Upper lobe of right lung (tissue), 1 donor: ENCODE measurements around the gene IFT172. TPM values are rescaled to one million over a fixed set of nuclear protein-coding genes. Genes with fewer than 3 reads are reported as not detected.
"Not testable (repeated sequence)": the region's sequence is repeated elsewhere in the genome, so short reads cannot be mapped to it uniquely, and the experiment has no call there.

ENCODE experiments used
- ATAC-seq: fragments of 200-7000 bp; cut with Tn5 transposase; one replicate; pipeline ENCODE4 v1.9.1; 2020; ENCODE audit warnings: mild to moderate bottlenecking, moderate library complexity
- DNase-seq: peaks from one replicate; pipeline ENCODE4 v3.0.0-alpha.2; 2020
- H3K27ac ChIP-seq: fragments of 200-600 bp; one replicate; pipeline ENCODE4 v1.8.0; 2022
- H3K27me3 ChIP-seq: fragments of 200-600 bp; one replicate; pipeline ENCODE4 v1.8.0; 2022; ENCODE audit warnings: mild to moderate bottlenecking
- H3K36me3 ChIP-seq: fragments of 200-600 bp; one replicate; pipeline ENCODE4 v1.8.0; 2022
- H3K4me1 ChIP-seq: fragments of 200-600 bp; one replicate; pipeline ENCODE4 v1.8.0; 2022
- H3K4me3 ChIP-seq: fragments of 200-600 bp; one replicate; pipeline ENCODE4 v1.8.0; 2022; ENCODE audit warnings: mild to moderate bottlenecking
- H3K9me3 ChIP-seq: fragments of 200-600 bp; one replicate; pipeline ENCODE4 v1.8.0; 2022
- intact Hi-C: fragments of 100-400 bp; cut with DNase I; formaldehyde crosslinking; loops from one replicate; pipeline ENCODE4 v1.11.0; 2022
- long read RNA-seq: library from polyadenylated mRNA; unstranded; transcript quantifications from one replicate; pipeline ENCODE4 v2.0.0, GENCODE V29; 2021
- total RNA-seq: library from RNA; stranded (reverse); fragmentation: NEBNext Ultra II Directional; extraction: Animal tissue kit (Norgen Biotek cat#: 25700); gene quantifications from one replicate; pipeline ENCODE4 v1.2.1, GENCODE V29; 2021
- TF ChIP-seq, protein P1 (sequence below): fragments of 200-600 bp; IDR thresholded peaks from one replicate; pipeline ENCODE4 v1.8.0; 2022; ENCODE audit warnings: antibody characterized with exemption
- donor health status: DM: no; HTN: yes; CAD: no; lungs with severe emphysema.

The IFT172 gene, protein sequence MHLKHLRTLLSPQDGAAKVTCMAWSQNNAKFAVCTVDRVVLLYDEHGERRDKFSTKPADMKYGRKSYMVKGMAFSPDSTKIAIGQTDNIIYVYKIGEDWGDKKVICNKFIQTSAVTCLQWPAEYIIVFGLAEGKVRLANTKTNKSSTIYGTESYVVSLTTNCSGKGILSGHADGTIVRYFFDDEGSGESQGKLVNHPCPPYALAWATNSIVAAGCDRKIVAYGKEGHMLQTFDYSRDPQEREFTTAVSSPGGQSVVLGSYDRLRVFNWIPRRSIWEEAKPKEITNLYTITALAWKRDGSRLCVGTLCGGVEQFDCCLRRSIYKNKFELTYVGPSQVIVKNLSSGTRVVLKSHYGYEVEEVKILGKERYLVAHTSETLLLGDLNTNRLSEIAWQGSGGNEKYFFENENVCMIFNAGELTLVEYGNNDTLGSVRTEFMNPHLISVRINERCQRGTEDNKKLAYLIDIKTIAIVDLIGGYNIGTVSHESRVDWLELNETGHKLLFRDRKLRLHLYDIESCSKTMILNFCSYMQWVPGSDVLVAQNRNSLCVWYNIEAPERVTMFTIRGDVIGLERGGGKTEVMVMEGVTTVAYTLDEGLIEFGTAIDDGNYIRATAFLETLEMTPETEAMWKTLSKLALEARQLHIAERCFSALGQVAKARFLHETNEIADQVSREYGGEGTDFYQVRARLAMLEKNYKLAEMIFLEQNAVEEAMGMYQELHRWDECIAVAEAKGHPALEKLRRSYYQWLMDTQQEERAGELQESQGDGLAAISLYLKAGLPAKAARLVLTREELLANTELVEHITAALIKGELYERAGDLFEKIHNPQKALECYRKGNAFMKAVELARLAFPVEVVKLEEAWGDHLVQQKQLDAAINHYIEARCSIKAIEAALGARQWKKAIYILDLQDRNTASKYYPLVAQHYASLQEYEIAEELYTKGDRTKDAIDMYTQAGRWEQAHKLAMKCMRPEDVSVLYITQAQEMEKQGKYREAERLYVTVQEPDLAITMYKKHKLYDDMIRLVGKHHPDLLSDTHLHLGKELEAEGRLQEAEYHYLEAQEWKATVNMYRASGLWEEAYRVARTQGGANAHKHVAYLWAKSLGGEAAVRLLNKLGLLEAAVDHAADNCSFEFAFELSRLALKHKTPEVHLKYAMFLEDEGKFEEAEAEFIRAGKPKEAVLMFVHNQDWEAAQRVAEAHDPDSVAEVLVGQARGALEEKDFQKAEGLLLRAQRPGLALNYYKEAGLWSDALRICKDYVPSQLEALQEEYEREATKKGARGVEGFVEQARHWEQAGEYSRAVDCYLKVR (N-terminal part only)
- total RNA-seq = 19.2 TPM
- long read RNA-seq, full-length matches to known transcripts = 9 of 25 reads
- long read RNA-seq, partial matches to known transcripts = 6 of 25 reads
- long read RNA-seq, other reads (novel, unspliced or antisense) = 10 of 25 reads

GRCh38 chr2:27489498-27490397 lies at the start of gene IFT172:
IFT172 (minus strand) TSS chr2:27489743; CDS start chr2:27489653, 90 bp downstream.
- Histone ChIP-seq H3K4me3 (peak within 1 kb of the TSS; percentile 73), H3K27me3 (no peaks in the 10 kb centered on the region), H3K27ac (peak within 1 kb of the TSS; percentile 80), H3K36me3 (no peaks in the 10 kb centered on the region), H3K9me3 (no peaks in the 10 kb centered on the region), H3K4me1 (peaks cover 3% of the 10 kb centered on the region)
- intact Hi-C loops = no loop called here
- peak; percentile 99 for ATAC-seq
- TF ChIP-seq, protein P1, sequence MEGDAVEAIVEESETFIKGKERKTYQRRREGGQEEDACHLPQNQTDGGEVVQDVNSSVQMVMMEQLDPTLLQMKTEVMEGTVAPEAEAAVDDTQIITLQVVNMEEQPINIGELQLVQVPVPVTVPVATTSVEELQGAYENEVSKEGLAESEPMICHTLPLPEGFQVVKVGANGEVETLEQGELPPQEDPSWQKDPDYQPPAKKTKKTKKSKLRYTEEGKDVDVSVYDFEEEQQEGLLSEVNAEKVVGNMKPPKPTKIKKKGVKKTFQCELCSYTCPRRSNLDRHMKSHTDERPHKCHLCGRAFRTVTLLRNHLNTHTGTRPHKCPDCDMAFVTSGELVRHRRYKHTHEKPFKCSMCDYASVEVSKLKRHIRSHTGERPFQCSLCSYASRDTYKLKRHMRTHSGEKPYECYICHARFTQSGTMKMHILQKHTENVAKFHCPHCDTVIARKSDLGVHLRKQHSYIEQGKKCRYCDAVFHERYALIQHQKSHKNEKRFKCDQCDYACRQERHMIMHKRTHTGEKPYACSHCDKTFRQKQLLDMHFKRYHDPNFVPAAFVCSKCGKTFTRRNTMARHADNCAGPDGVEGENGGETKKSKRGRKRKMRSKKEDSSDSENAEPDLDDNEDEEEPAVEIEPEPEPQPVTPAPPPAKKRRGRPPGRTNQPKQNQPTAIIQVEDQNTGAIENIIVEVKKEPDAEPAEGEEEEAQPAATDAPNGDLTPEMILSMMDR = no peak
- peak; percentile 99 for DNase-seq

- DNase-seq, H3K36me3 ChIP-seq, H3K27me3 ChIP-seq, intact Hi-C loops, ATAC-seq, H3K27ac ChIP-seq, H3K4me1 ChIP-seq, H3K9me3 ChIP-seq, H3K4me3 ChIP-seq: not testable (repeated sequence)
Observed at GRCh38 chr2:27538839-27539450, 49.4 kb upstream of the IFT172 start.

GRCh38 chr2:27537287-27537686 lies 47.7 kb upstream of the IFT172 start:
- H3K4me1 ChIP-seq = no peaks in the 10 kb centered on the region
- H3K27ac ChIP-seq = no peak overlapping the region
- no peaks in the 10 kb centered on the region for H3K27me3 ChIP-seq
- DNase-seq (no peak), ATAC-seq (no peak)
- TF ChIP-seq, protein P1 = no peak
- no peak overlapping the region for H3K4me3 ChIP-seq
- intact Hi-C loops = no loop called here
- no peaks in the 10 kb centered on the region for H3K36me3 ChIP-seq
- no peaks in the 10 kb centered on the region for H3K9me3 ChIP-seq

DNA sequence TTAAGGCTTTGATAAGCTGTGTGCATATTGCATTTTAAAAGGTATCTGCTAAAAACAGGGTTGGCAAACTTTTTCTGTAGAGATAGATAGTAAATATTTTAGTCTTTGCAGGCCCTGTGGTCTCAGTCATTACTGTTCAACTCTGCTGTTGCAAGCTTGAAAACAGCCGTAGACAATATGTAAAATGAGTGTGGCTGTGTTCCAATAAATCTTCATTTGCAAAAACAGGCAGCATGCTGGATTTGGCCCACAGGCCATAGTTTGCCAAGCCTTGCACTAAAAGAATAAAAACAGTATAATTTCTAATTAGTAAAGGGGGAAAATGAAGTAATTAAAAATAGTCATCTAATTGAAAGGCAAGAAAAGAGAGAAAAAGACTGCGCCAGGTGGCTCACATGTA lies 42.4 kb upstream of the IFT172 start:
- TF ChIP-seq, protein P1 = no peak
- intact Hi-C loops = no loop called here
- DNase-seq = no peak

DNA sequence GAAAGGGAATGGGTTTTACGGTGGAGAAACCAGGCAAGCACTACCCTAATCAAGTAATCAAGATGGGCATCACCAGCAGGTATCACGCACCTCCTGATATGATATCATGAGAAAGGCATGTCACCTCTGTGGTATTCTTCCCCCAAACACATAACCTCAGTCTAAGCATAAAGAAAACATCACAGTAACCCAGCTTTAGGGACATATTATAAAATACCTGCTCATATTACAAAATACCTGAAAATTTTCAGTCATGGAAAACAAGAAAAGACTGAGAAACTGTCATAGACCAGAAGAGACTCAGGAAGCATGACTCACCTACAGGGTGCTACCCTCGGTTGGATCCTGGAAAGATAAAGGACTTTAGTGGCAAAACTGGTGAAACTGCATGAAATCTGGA lies 37.6 kb upstream of the IFT172 start:
- ATAC-seq (no peak), DNase-seq (no peak)
- no peaks in the 10 kb centered on the region for H3K4me1 ChIP-seq
- TF ChIP-seq, protein P1 = no peak
- no peaks in the 10 kb centered on the region for H3K36me3 ChIP-seq
- H3K9me3 ChIP-seq = no peaks in the 10 kb centered on the region
- no peak overlapping the region for H3K4me3 ChIP-seq
- no peaks in the 10 kb centered on the region for H3K27me3 ChIP-seq
- intact Hi-C loops = no loop called here
- H3K27ac ChIP-seq = no peak overlapping the region

More for the DNA sequence above, 42.4 kb upstream of the IFT172 start:
- Histone ChIP-seq H3K4me1 (no peaks in the 10 kb centered on the region), H3K9me3 (no peaks in the 10 kb centered on the region), H3K36me3 (no peaks in the 10 kb centered on the region), H3K27me3 (no peaks in the 10 kb centered on the region), H3K27ac (no peak overlapping the region), H3K4me3 (no peak overlapping the region)
- no peak for ATAC-seq
